Left lung (tissue), 10 donors: ENCODE results near the gene CBL. TPM values are rescaled to one million over a fixed set of nuclear protein-coding genes. Genes with fewer than 3 reads are reported as not detected.

Source experiments
- ATAC-seq: fragments of 200-7000 bp; cut with Tn5 transposase; one replicate; pipeline ENCODE4 v1.9.1; 2020; ENCODE audit warnings: moderate library complexity
- DNase-seq, 4 donors: peaks; one replicate each; pipeline ENCODE4 v3.0.0-alpha.2; 2013 to 2020
- H3K27ac ChIP-seq, 2 donors: fragments of 200-600 bp; sonication (generic) in 1 of 2; one replicate each; pipeline versions ENCODE4 v1.5.0 to v1.8.0; 2020 to 2021
- H3K27me3 ChIP-seq, 2 donors: fragments of 200-600 bp; sonication (generic) in 1 of 2; one replicate each; pipeline versions ENCODE4 v1.5.0 to v1.8.0; 2020 to 2021
- H3K36me3 ChIP-seq, 2 donors: fragments of 200-600 bp; sonication (generic) in 1 of 2; one replicate each; pipeline versions ENCODE4 v1.5.0 to v1.8.0; 2020 to 2021
- H3K4me1 ChIP-seq, 2 donors: fragments of 200-600 bp; one replicate each; pipeline ENCODE4 v1.8.0; 2021
- H3K4me3 ChIP-seq, 2 donors: fragments of 200-600 bp; sonication (generic) in 1 of 2; one replicate each; pipeline versions ENCODE4 v1.5.0 to v1.8.0; 2020 to 2021; ENCODE audit warnings: mild to moderate bottlenecking in 1 of 2
- H3K9me3 ChIP-seq, 2 donors: fragments of 200-600 bp; sonication (generic) in 1 of 2; one replicate each; pipeline versions ENCODE4 v1.5.0 to v1.8.0; 2020 to 2021
- intact Hi-C, 2 donors: fragments of 100-400 bp; cut with DNase I; formaldehyde crosslinking; loops; one replicate each; pipeline versions ENCODE4 v1.11.2 to v1.14.2; 2022
- polyA plus RNA-seq, 6 donors: library from polyadenylated mRNA; unstranded; fragments of 120-200 nt; gene quantifications; one replicate each; pipeline ENCODE4 v1.2.1, GENCODE V29; 2013; ENCODE audit not compliant: insufficient read length in 6 of 6
- total RNA-seq, 2 donors: library from RNA; stranded (reverse); fragmentation: NEBNext Ultra II Directional; extraction: Animal tissue kit (Norgen Biotek cat#: 25700); gene quantifications; one replicate each; pipeline ENCODE4 v1.2.1, GENCODE V29; 2021
- TF ChIP-seq, protein P1 (sequence below), 2 donors: fragments of 200-600 bp; sonication (generic) in 1 of 2; IDR thresholded peaks; one replicate each; pipeline versions ENCODE4 v1.5.0 to v1.8.0; 2021; ENCODE audit warnings: antibody characterized with exemption in 2 of 2
- donor health status: DM: no; HTN: yes; CAD: no.
- donor health status: DM: no; HTN: no; CAD: no.

CBL gene
- total and polyA plus RNA-seq, 8 donors: 18.9 to 36.6 (median 22.1) TPM

DNA sequence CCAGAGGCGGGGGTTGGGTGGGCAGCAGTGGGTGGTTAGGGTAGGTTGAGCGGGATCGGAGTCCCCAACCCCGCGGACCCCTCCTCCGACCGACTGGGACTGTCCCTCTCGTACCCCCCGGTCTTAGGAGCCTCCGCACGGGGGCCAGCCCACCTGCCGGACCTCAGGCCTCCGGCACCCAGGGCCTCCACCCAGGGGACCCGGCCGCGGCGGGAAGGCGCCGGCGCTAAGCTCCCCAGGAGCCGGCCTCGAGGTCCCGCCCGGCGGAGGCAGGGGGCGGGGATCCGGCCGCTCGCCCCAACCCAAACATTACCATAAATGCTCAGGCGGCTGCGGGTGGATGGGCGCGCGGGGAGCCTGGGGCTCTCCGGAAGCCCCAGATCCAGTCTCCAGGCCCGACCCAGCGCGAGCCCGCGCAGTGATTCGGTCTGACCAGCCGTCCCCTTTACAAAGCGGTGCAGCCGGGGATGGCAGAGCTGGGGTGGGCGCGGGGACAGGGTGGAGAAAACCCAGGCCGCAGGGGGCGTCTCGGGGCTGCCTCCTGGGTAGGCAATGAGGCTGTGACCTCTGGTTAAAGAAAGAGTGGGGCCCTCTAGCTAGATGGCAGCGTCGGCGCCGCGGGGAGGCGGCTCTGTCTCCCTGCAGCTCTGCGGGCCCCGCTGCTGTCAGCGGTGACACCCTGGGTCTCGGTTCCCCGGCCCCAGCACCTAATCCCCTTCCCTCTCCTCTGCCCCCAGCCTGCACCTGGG is 114.8 kb downstream of the CBL start:
- DNase-seq (peak in 2 of 4 donors; percentile 70 to 88), ATAC-seq (peak; percentile 65)
- no peaks in the 10 kb centered on the region for H3K36me3 ChIP-seq
- peaks cover 18 to 55% of the 10 kb centered on the region in 2 donors for H3K4me1 ChIP-seq
- H3K9me3 ChIP-seq: no peaks in the 10 kb centered on the region
- intact Hi-C loops: no loop called here
- peaks cover 16 to 62% of the 10 kb centered on the region in 2 donors for H3K27me3 ChIP-seq
- peak overlapping the region; percentile 79 to 84 for H3K27ac ChIP-seq
- TF ChIP-seq, protein P1, sequence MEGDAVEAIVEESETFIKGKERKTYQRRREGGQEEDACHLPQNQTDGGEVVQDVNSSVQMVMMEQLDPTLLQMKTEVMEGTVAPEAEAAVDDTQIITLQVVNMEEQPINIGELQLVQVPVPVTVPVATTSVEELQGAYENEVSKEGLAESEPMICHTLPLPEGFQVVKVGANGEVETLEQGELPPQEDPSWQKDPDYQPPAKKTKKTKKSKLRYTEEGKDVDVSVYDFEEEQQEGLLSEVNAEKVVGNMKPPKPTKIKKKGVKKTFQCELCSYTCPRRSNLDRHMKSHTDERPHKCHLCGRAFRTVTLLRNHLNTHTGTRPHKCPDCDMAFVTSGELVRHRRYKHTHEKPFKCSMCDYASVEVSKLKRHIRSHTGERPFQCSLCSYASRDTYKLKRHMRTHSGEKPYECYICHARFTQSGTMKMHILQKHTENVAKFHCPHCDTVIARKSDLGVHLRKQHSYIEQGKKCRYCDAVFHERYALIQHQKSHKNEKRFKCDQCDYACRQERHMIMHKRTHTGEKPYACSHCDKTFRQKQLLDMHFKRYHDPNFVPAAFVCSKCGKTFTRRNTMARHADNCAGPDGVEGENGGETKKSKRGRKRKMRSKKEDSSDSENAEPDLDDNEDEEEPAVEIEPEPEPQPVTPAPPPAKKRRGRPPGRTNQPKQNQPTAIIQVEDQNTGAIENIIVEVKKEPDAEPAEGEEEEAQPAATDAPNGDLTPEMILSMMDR (IDR thresholded peaks at IDR 0.05): no peak
- peak overlapping the region; percentile 40 to 44 for H3K4me3 ChIP-seq

DNA sequence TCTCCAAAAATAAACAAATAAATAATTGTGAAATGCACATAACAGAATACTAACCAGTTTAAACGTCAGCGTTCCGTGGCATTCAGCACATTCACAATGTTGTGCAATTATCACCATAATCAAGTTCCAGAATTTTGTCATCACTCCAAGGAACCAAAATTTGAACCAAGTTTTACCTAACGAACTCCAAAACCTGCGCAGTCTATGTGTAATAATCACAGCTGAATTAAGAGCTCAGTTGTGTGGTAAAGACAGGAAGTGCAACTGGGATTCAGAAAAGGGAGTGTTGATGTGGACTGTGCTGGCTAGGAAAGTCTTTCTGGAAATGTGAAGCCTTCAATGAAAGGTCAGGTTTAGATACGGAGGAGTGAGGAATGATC is 116.2 kb downstream of the CBL start:
- Histone ChIP-seq H3K4me1 (peaks cover 8 to 41% of the 10 kb centered on the region in 2 donors), H3K27me3 (peaks cover 4 to 48% of the 10 kb centered on the region in 2 donors), H3K36me3 (no peaks in the 10 kb centered on the region), H3K4me3 (no peak overlapping the region), H3K27ac (peak overlapping the region; percentile 79 to 84), H3K9me3 (no peaks in the 10 kb centered on the region)
- TF ChIP-seq, protein P1 (IDR thresholded peaks at IDR 0.05): no peak
- no peak for DNase-seq
- ATAC-seq: no peak
- intact Hi-C loops: no loop called here

DNA sequence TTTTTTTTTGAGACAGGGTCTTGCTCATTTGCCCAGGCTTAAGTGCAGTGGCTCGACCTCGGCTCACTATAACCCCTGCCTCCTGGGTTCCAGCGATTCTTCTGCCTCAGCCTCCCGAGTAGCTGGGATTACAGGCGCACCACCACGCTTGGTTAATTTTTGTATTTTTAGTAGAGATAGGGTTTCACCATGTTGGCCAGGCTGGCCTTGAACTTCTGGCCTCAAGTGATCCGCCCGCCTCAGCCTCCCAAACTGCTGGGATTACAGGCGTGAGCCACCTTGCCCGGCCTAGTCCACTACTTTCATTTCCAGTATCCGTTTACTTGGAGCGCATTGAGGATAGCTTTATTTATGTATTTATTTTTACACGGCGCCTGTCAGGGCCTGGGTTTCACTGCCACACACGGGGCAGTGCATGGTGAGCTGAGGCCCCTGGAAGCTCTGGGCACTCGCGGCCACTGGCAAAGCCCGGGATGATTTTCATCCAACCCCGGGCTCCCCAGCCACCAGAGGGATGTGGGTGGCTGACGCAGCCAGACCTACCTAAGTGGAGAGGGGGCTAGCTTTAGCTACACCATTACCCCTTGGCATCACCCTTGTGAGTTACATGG is 116.9 kb downstream of the CBL start:
- DNase-seq (no peak), ATAC-seq (no peak)
- intact Hi-C loops: no loop called here
- no peaks in the 10 kb centered on the region for H3K36me3 ChIP-seq
- no peak overlapping the region for H3K27ac ChIP-seq
- peaks cover 0 to 42% of the 10 kb centered on the region in 2 donors for H3K27me3 ChIP-seq
- TF ChIP-seq, protein P1 (IDR thresholded peaks at IDR 0.05): no peak
- peaks cover 5 to 34% of the 10 kb centered on the region in 2 donors for H3K4me1 ChIP-seq
- no peak overlapping the region for H3K4me3 ChIP-seq
- no peaks in the 10 kb centered on the region for H3K9me3 ChIP-seq

DNA sequence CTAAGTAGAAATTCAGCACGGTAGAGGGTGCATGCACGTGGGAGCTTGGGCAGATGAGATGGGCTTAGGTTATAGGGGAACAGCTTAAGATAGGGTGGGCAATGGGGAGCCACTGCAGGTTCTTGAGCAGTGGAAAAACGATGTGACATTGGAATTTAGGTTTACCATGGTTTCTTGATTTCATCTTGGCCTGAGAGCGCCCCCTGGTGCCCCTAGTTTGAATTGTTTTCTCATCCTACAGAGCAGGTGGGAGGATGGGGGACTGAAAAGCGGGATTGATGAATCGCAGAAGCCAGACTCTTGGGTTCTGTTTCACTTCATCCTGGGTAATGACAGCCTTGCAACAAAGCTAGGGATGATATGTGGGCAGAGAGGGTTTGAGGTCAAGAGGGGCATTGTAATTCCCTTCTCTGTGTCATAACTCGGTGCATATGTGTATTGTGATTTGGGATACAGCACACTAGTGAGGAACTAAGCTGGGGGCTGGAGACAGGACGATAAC is 117.4 kb downstream of the CBL start:
- peaks cover 0 to 36% of the 10 kb centered on the region in 2 donors for H3K27me3 ChIP-seq
- ATAC-seq (peak; percentile 17), DNase-seq (peak in 2 of 4 donors; percentile 69 to 76)
- TF ChIP-seq, protein P1 (IDR thresholded peaks at IDR 0.05): peak; percentile 67 to 88
- no peak overlapping the region for H3K4me3 ChIP-seq
- no peak overlapping the region for H3K27ac ChIP-seq
- H3K9me3 ChIP-seq: no peaks in the 10 kb centered on the region
- H3K36me3 ChIP-seq: no peaks in the 10 kb centered on the region
- H3K4me1 ChIP-seq: peaks cover 5 to 29% of the 10 kb centered on the region in 2 donors
- intact Hi-C loops: no loop called here

DNA sequence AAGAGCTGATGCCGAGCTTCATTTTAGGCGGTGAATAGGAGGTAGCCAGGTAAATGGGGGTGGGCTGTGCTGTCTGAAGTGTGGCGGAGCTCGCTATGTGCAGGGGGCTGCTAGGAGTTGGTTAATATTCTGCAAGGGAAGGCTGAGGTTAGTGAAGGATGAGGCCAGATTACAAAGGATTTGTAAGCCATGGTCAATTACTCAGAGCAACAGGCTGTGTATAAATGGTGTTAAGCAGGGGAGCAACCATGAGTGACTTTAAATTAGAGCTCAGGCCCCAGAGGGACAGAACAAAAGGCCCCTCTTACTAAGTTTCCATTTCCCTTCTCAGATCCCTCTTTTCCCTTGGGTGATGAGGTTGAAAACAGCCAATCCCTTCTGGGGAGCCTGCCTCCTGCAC is 118.0 kb downstream of the CBL start:
- Histone ChIP-seq H3K36me3 (no peaks in the 10 kb centered on the region), H3K27ac (no peak overlapping the region), H3K4me3 (no peak overlapping the region), H3K27me3 (peaks cover 0 to 30% of the 10 kb centered on the region in 2 donors), H3K4me1 (peaks cover 5 to 23% of the 10 kb centered on the region in 2 donors), H3K9me3 (no peaks in the 10 kb centered on the region)
- no peak for ATAC-seq
- intact Hi-C loops: no loop called here
- TF ChIP-seq, protein P1 (IDR thresholded peaks at IDR 0.05): no peak
- no peak for DNase-seq
